Endodermal cell (in vitro differentiated cells): ENCODE results near the gene POR. TPM values are rescaled to one million over a fixed set of nuclear protein-coding genes. Genes with fewer than 3 reads are reported as not detected.
A peak's percentile ranks its signal among the peaks of the same experiment; 100 is the strongest.

Experiments used
- DNase-seq: peaks from one replicate; pipeline ENCODE4 v3.0.0-alpha.2; 2017
- H3K27ac ChIP-seq: 2 replicates; pipeline ENCODE4 v1.5.1; 2013; ENCODE audit warnings: mild to moderate bottlenecking, low read depth, low read length, moderate library complexity
- H3K27me3 ChIP-seq: 2 replicates; pipeline ENCODE4 v1.6.1; 2013; ENCODE audit warnings: mild to moderate bottlenecking, low read length, moderate library complexity; ENCODE audit not compliant: insufficient read depth, control insufficient read depth, poor library complexity, severe bottlenecking
- H3K36me3 ChIP-seq: 2 replicates; pipeline ENCODE4 v1.7.0; 2013; ENCODE audit warnings: mild to moderate bottlenecking, low read length, moderate library complexity; ENCODE audit not compliant: control insufficient read depth, insufficient read depth
- H3K4me1 ChIP-seq: one replicate; pipeline ENCODE4 v1.7.0; 2013; ENCODE audit warnings: low read length; ENCODE audit not compliant: control insufficient read depth, insufficient read depth
- H3K4me3 ChIP-seq: 2 replicates; pipeline ENCODE4 v1.5.1; 2013; ENCODE audit warnings: mild to moderate bottlenecking, low read length, moderate library complexity
- H3K9ac ChIP-seq: 2 replicates; pipeline ENCODE4 v1.6.1; 2013; ENCODE audit warnings: mild to moderate bottlenecking, low read length, moderate library complexity; ENCODE audit not compliant: poor library complexity, severe bottlenecking; ENCODE audit errors: extremely low read depth
- H3K9me3 ChIP-seq: 2 replicates; pipeline ENCODE4 v1.6.1; 2013; ENCODE audit warnings: mild to moderate bottlenecking, low read length, moderate library complexity; ENCODE audit not compliant: control insufficient read depth
- H3K27ac Mint-ChIP-seq: 2 replicates; pipeline ENCODE4 v1.8.0; 2020; ENCODE audit warnings: mixed read lengths
- H3K27me3 Mint-ChIP-seq: 2 replicates; pipeline ENCODE4 v1.8.0; 2021; ENCODE audit warnings: mild to moderate bottlenecking, mixed read lengths; ENCODE audit not compliant: insufficient read depth
- H3K36me3 Mint-ChIP-seq: 2 replicates; pipeline ENCODE4 v1.8.0; 2020; ENCODE audit warnings: low read depth, mixed read lengths
- H3K4me1 Mint-ChIP-seq: 2 replicates; pipeline ENCODE4 v1.8.0; 2020; ENCODE audit warnings: mixed read lengths
- H3K4me3 Mint-ChIP-seq: 2 replicates; pipeline ENCODE4 v1.8.0; 2020; ENCODE audit warnings: mild to moderate bottlenecking, moderate library complexity, mixed read lengths
- H3K9me3 Mint-ChIP-seq: 2 replicates; pipeline ENCODE4 v1.8.0; 2020; ENCODE audit warnings: mild to moderate bottlenecking, mixed read lengths
- WGBS, 2 experiments: methylation state at CpG; one replicate each; pipeline versions ENCODE4 v1.1.5 to v1.1.7; 2013; ENCODE audit warnings: missing lambda C conversion rate in 2 of 2, mixed read lengths in 1 of 2; ENCODE audit not compliant: insufficient coverage in 1 of 2, insufficient read length in 1 of 2; 5-methylcytosine and 5-hydroxymethylcytosine counted together
- total RNA-seq, 2 donors: library from RNA; stranded (reverse); fragmentation: NEBNext Ultra II Directional in 1 of 2; extraction: Animal tissue kit (Norgen Biotek cat#: 25700) in 1 of 2; gene quantifications; 2 replicates in 1 of 2; 3 replicates in 1 of 2; pipeline ENCODE4 v1.2.1, GENCODE V29; 2021
- TF ChIP-seq, protein P1 (sequence below): fragments of 200-600 bp; sonication (generic); conservative IDR thresholded peaks from 2 replicates; pipeline ENCODE4 v1.5.0; 2021; ENCODE audit warnings: antibody characterized with exemption, mild to moderate bottlenecking

POR gene
- total RNA-seq, 2 donors from 2014 or later, result 85.2 to 92.9 TPM

DNA sequence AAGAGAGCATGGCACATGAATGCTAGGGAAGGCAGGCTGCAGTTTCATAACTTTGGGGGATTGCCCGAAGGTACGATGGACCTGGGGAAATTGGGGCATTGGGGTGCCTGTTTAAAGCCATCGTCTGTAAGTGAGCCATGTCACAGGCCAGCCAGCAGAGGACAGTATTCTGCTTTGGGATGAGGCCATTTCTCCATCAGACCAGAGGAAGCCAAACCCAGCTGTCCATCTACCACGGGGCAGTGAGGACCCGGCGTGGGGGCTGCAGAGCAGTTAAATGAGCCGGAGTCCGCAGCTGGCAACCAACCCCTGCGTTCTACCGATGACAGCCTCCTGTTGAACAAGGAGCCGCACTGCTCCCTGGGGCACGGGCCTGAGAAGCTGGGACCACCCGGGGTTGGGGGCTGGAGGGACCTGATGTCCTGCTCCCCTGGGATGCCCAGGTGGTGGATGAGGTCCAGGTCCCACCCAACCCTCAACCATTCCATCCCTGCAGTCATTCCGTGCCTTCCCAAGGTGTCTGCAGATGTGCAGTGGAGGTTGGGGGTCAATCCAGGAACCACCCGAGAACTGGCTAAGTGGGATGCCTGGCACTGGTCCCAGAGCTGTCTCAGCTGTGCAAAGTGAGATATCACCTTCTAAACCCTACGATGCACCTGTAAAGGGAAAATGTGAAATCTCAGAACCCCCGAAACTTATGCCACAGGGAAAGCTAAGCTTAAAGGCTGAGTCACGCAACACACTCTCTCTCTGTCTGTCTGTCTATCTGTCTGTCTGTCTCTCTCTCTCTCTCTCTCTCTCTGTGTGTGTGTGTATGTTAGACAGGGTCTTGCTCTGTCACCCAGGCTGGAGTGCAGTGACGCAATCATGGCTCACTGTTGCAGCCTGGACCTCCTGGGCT, 48.2 kb upstream of the POR start:
- no peak overlapping the region for H3K4me3 ChIP-seq
- WGBS, 2 experiments, result 52 to 71% methylated on average over 8 to 19 of the region's 19 CpGs
- no peaks in the 10 kb centered on the region for H3K4me1 ChIP-seq
- no peaks in the 10 kb centered on the region for H3K36me3 ChIP-seq
- Mint-ChIP-seq H3K27me3 (peaks cover 7% of the 10 kb centered on the region), H3K4me3 (no peak overlapping the region), H3K4me1 (no peaks in the 10 kb centered on the region), H3K27ac (no peak overlapping the region), H3K9me3 (peaks cover 4% of the 10 kb centered on the region), H3K36me3 (no peaks in the 10 kb centered on the region)
- no peaks in the 10 kb centered on the region for H3K9me3 ChIP-seq
- no peak overlapping the region for H3K9ac ChIP-seq
- peak; percentile 85 for DNase-seq
- no peak overlapping the region for H3K27ac ChIP-seq
- no peaks in the 10 kb centered on the region for H3K27me3 ChIP-seq
- TF ChIP-seq, protein P1, sequence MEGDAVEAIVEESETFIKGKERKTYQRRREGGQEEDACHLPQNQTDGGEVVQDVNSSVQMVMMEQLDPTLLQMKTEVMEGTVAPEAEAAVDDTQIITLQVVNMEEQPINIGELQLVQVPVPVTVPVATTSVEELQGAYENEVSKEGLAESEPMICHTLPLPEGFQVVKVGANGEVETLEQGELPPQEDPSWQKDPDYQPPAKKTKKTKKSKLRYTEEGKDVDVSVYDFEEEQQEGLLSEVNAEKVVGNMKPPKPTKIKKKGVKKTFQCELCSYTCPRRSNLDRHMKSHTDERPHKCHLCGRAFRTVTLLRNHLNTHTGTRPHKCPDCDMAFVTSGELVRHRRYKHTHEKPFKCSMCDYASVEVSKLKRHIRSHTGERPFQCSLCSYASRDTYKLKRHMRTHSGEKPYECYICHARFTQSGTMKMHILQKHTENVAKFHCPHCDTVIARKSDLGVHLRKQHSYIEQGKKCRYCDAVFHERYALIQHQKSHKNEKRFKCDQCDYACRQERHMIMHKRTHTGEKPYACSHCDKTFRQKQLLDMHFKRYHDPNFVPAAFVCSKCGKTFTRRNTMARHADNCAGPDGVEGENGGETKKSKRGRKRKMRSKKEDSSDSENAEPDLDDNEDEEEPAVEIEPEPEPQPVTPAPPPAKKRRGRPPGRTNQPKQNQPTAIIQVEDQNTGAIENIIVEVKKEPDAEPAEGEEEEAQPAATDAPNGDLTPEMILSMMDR, result peak; percentile 89

DNA sequence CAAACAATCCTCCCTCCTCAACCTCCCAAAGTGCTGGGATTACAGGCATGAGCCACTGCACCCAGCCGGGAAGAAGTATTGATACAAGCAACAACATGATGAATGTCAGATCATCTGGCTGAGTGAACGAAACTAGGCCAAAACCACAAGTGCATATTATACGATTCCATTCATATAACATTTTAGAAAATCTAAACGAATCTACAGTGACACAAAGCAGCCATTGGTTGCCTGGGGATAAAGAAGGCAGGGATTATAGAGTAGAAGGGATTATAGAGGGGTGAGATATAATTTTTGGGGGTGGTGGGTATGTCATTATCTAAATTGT, 47.6 kb upstream of the POR start:
- no peaks in the 10 kb centered on the region for H3K4me1 Mint-ChIP-seq
- H3K4me1 ChIP-seq, result no peaks in the 10 kb centered on the region
- H3K9ac ChIP-seq, result no peak overlapping the region
- no peaks in the 10 kb centered on the region for H3K9me3 ChIP-seq
- DNase-seq, result no peak
- no peak overlapping the region for H3K4me3 ChIP-seq
- H3K4me3 Mint-ChIP-seq, result no peak overlapping the region
- H3K36me3 Mint-ChIP-seq, result no peaks in the 10 kb centered on the region
- peaks cover 4% of the 10 kb centered on the region for H3K9me3 Mint-ChIP-seq
- H3K27me3 Mint-ChIP-seq, result peaks cover 9% of the 10 kb centered on the region
- H3K36me3 ChIP-seq, result no peaks in the 10 kb centered on the region
- TF ChIP-seq, protein P1, result no peak
- no peak overlapping the region for H3K27ac Mint-ChIP-seq
- H3K27me3 ChIP-seq, result no peaks in the 10 kb centered on the region
- 80 to 86% methylated on average over 1 to 4 of the region's 4 CpGs for WGBS, 2 experiments
- H3K27ac ChIP-seq, result no peak overlapping the region

DNA sequence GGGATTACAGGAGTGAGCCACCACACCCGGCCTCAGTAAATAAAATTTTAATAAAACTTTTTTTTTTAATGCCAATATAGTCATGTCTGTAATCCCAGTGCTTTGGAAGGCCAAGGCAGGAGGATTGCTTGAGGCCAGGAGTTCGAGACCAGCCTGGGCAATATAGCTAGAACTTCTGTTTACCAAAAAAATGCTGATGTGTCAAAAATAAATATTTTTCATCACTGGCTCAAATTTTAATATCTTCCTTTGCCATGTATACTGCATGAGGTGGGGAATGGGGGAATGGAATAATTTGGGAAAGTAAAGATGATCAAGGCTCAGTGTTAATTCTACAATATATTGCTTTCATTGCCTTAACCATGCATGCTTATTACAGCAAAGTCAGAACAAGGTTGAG, 46.8 kb upstream of the POR start:
- no peak for DNase-seq
- Histone ChIP-seq H3K4me1 (no peaks in the 10 kb centered on the region), H3K27ac (no peak overlapping the region), H3K9me3 (no peaks in the 10 kb centered on the region), H3K9ac (no peak overlapping the region), H3K36me3 (no peaks in the 10 kb centered on the region), H3K4me3 (no peak overlapping the region), H3K27me3 (no peaks in the 10 kb centered on the region)
- Mint-ChIP-seq H3K27me3 (peaks cover 9% of the 10 kb centered on the region), H3K9me3 (peaks cover 2% of the 10 kb centered on the region), H3K27ac (no peak overlapping the region), H3K4me3 (no peak overlapping the region), H3K4me1 (no peaks in the 10 kb centered on the region), H3K36me3 (no peaks in the 10 kb centered on the region)
- WGBS, 2 experiments, result 96 to 100% methylated on average over 1 to 2 of the region's 2 CpGs
- TF ChIP-seq, protein P1, result no peak
